ENCODE data around the gene FARSB.

Gene FARSB

GRCh38 chr2:222689322-222689721 is 33.4 kb upstream of the FARSB start:
- no peak overlapping the region for H3K9ac ChIP-seq
- no peaks in the 10 kb centered on the region for H3K79me2 ChIP-seq (ENCODE audit: insufficient read depth, low read depth)
- H3K4me2 ChIP-seq: no peak overlapping the region
- no peaks in the 10 kb centered on the region for H3K27me3 ChIP-seq (ENCODE audit: insufficient read depth, low read depth)
- no peak overlapping the region for H3K4me3 ChIP-seq (IDR thresholded peaks at IDR 0.05; ENCODE audit: insufficient read depth, low read depth, low read length)
- TF ChIP-seq CTCF (conservative IDR thresholded peaks at IDR 0.05; ENCODE audit: low read depth, low read length): no peak
- no peak overlapping the region for H3K27ac ChIP-seq
- H3K4me1 ChIP-seq (ENCODE audit: low read depth, poor library complexity, severe bottlenecking): peaks cover 4% of the 10 kb centered on the region
- no peaks in the 10 kb centered on the region for H4K20me1 ChIP-seq (ENCODE audit: insufficient read depth)
- no peaks in the 10 kb centered on the region for H3K36me3 ChIP-seq (ENCODE audit: insufficient read depth)
- no peak overlapping the region for H2AFZ ChIP-seq (ENCODE audit: low read depth)

GRCh38 chr2:222688917-222689316 is 33.0 kb upstream of the FARSB start:
- Histone ChIP-seq H3K4me2 (no peak overlapping the region), H3K4me3 (IDR thresholded peaks at IDR 0.05; ENCODE audit: insufficient read depth, low read depth, low read length) (no peak overlapping the region), H3K27ac (no peak overlapping the region), H3K4me1 (ENCODE audit: low read depth, poor library complexity, severe bottlenecking) (peaks cover 4% of the 10 kb centered on the region), H3K79me2 (ENCODE audit: insufficient read depth, low read depth) (no peaks in the 10 kb centered on the region), H3K36me3 (ENCODE audit: insufficient read depth) (no peaks in the 10 kb centered on the region), H3K9ac (no peak overlapping the region), H3K27me3 (ENCODE audit: insufficient read depth, low read depth) (no peaks in the 10 kb centered on the region), H2AFZ (ENCODE audit: low read depth) (no peak overlapping the region), H4K20me1 (ENCODE audit: insufficient read depth) (no peaks in the 10 kb centered on the region)
- no peak for TF ChIP-seq CTCF (conservative IDR thresholded peaks at IDR 0.05; ENCODE audit: low read depth, low read length)

- H3K27ac ChIP-seq: no peak overlapping the region
Observed at GRCh38 chr2:222686086-222686750, 30.3 kb upstream of the FARSB start.

GRCh38 chr2:222683805-222684204 is 27.9 kb upstream of the FARSB start:
- no peak overlapping the region for H3K27ac ChIP-seq
- no peak overlapping the region for H3K4me2 ChIP-seq
- no peaks in the 10 kb centered on the region for H4K20me1 ChIP-seq (ENCODE audit: insufficient read depth)
- no peak overlapping the region for H2AFZ ChIP-seq (ENCODE audit: low read depth)
- H3K9ac ChIP-seq: no peak overlapping the region
- no peaks in the 10 kb centered on the region for H3K79me2 ChIP-seq (ENCODE audit: insufficient read depth, low read depth)
- no peak for TF ChIP-seq CTCF (conservative IDR thresholded peaks at IDR 0.05; ENCODE audit: low read depth, low read length)
- no peaks in the 10 kb centered on the region for H3K4me1 ChIP-seq (ENCODE audit: low read depth, poor library complexity, severe bottlenecking)
- H3K27me3 ChIP-seq (ENCODE audit: insufficient read depth, low read depth): no peaks in the 10 kb centered on the region
- H3K36me3 ChIP-seq (ENCODE audit: insufficient read depth): no peaks in the 10 kb centered on the region
- H3K4me3 ChIP-seq (IDR thresholded peaks at IDR 0.05; ENCODE audit: insufficient read depth, low read depth, low read length): no peak overlapping the region

More at GRCh38 chr2:222686086-222686750, 30.3 kb upstream of the FARSB start:
- TF ChIP-seq CTCF (conservative IDR thresholded peaks at IDR 0.05; ENCODE audit: low read depth, low read length): no peak
- Histone ChIP-seq H3K4me2 (no peak overlapping the region), H4K20me1 (ENCODE audit: insufficient read depth) (no peaks in the 10 kb centered on the region), H3K4me3 (IDR thresholded peaks at IDR 0.05; ENCODE audit: insufficient read depth, low read depth, low read length) (no peak overlapping the region), H3K4me1 (ENCODE audit: low read depth, poor library complexity, severe bottlenecking) (peaks cover 4% of the 10 kb centered on the region), H3K27me3 (ENCODE audit: insufficient read depth, low read depth) (no peaks in the 10 kb centered on the region), H3K79me2 (ENCODE audit: insufficient read depth, low read depth) (no peaks in the 10 kb centered on the region), H2AFZ (ENCODE audit: low read depth) (no peak overlapping the region), H3K36me3 (ENCODE audit: insufficient read depth) (no peaks in the 10 kb centered on the region), H3K9ac (no peak overlapping the region)

Data from KMS-11 (cell line).